Measurements from ENCODE around the gene ITGAL. TPM values are rescaled to one million over a fixed set of nuclear protein-coding genes. Genes with fewer than 3 reads are reported as not detected.
A peak's percentile ranks its signal among the peaks of the same experiment; 100 is the strongest.

The ITGAL gene
- polyA plus RNA-seq, 1 donor (not counting 4 experiments of a cell fraction or from before 2014, with no cell fraction given), result not detected

DNA sequence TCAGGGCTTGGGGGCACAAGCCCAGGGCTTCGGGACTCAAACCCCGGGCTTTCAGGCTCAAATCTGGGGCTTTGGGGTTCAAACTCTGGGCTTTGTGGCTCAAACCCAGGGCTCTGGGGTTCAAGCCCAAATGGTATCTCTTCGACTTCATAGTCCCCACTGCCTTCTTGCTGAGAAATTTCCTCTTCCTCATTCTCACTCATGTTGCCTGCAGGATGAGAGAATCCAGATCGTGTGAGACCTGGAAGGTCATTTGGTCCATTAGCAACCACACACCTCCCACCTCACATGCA lies 53.2 kb downstream of the ITGAL start:
- Histone ChIP-seq H3K4me3 (ENCODE audit: control insufficient read depth in 2 of 3, extremely low read depth in 1 of 3, insufficient read depth in 2 of 3, low read depth in 1 of 3, low read length in 3 of 3) (peak overlapping the region; percentile 63 to 84 (median 76)), H3K27ac (ENCODE audit: control insufficient read depth, insufficient read depth, low read length) (no peak overlapping the region), H3K4me2 (ENCODE audit: control insufficient read depth, extremely low read depth, insufficient read depth, low read depth, low read length) (peak overlapping the region; percentile 70), H3K36me3 (ENCODE audit: control insufficient read depth in 2 of 2, extremely low read depth in 1 of 2, insufficient read depth in 2 of 2, low read length in 2 of 2) (no peaks in the 10 kb centered on the region), H3K9ac (ENCODE audit: control insufficient read depth, extremely low read depth, insufficient read depth, low read length) (peak overlapping the region; percentile 61), H3K79me2 (ENCODE audit: control insufficient read depth, insufficient read depth, low read length) (no peaks in the 10 kb centered on the region), H2AFZ (ENCODE audit: control insufficient read depth, low read length) (no peak overlapping the region), H4K20me1 (ENCODE audit: control insufficient read depth, extremely low read depth, insufficient read depth, low read length) (no peaks in the 10 kb centered on the region), H3K9me1 (ENCODE audit: control insufficient read depth, extremely low read depth, insufficient read depth, low read length) (no peaks in the 10 kb centered on the region), H3K27me3 (ENCODE audit: control insufficient read depth, extremely low read depth, insufficient read depth, low read length) (no peaks in the 10 kb centered on the region), H3K4me1 (ENCODE audit: control insufficient read depth, extremely low read depth, insufficient read depth, low read length) (peaks cover 20% of the 10 kb centered on the region), H3K9me3 (ENCODE audit: control insufficient read depth, low read depth, low read length) (no peaks in the 10 kb centered on the region)
- TF ChIP-seq, protein P1, sequence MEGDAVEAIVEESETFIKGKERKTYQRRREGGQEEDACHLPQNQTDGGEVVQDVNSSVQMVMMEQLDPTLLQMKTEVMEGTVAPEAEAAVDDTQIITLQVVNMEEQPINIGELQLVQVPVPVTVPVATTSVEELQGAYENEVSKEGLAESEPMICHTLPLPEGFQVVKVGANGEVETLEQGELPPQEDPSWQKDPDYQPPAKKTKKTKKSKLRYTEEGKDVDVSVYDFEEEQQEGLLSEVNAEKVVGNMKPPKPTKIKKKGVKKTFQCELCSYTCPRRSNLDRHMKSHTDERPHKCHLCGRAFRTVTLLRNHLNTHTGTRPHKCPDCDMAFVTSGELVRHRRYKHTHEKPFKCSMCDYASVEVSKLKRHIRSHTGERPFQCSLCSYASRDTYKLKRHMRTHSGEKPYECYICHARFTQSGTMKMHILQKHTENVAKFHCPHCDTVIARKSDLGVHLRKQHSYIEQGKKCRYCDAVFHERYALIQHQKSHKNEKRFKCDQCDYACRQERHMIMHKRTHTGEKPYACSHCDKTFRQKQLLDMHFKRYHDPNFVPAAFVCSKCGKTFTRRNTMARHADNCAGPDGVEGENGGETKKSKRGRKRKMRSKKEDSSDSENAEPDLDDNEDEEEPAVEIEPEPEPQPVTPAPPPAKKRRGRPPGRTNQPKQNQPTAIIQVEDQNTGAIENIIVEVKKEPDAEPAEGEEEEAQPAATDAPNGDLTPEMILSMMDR (optimal IDR thresholded peaks at IDR 0.05 in 1 of 3, IDR thresholded peaks at IDR 0.05 in 1 of 3, conservative IDR thresholded peaks at IDR 0.05 in 1 of 3; ENCODE audit: extremely low read depth in 1 of 3, insufficient read depth in 2 of 3, low read length in 3 of 3), result no peak
- TF ChIP-seq EZH2 (IDR thresholded peaks at IDR 0.05; ENCODE audit: low read length), result no peak
- DNase-seq (ENCODE audit: low read depth, low spot score) (no peak), FAIRE-seq (no peak)
- dilution Hi-C loops (cut with MboI; ENCODE audit: extremely low pct_ligation_motif_present, low sequenced_read_pairs), result no loop called here

DNA sequence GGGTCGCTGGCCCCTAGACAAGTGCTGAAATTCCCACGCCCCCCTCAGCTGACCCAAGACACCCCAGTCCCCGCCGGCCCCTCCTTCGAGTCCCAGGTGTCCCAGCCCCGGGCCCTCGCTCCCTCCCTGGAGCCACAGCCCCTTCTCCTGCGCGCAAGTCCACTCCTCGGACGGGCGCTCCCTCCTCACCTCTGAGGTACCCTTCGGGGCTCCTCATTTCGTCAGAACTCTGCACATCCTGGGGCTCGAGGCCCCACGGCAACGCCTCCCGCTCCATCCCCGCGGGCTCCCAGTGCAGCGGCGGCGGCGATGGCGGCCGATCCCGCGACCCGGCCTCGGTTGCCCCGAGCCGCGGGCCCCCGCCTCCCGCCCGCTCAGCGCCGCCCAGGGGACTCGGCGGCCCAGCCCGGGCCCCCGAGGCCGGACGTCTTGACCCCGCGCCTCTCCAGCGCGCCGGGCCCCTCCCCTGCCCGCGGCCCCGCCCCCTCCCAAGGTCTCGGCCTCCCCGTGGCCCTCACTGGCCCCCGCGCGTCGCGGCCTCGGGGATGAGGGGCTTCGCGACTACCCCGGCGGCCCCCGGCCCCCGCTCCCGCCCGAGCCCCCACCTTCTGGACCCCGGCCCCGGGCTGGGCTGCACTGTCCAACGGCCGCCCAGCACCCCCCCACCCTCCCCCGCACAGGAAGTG lies 53.7 kb downstream of the ITGAL start, which contains the start of gene ZNF768:
ZNF768 (minus strand) TSS at position 430 of the 686 bp plus-strand sequence; CDS start at position 277, 153 bp downstream.
- FAIRE-seq (no peak), DNase-seq (ENCODE audit: low read depth, low spot score) (no peak)
- no peaks in the 10 kb centered on the region for H3K27me3 ChIP-seq (ENCODE audit: control insufficient read depth, extremely low read depth, insufficient read depth, low read length)
- TF ChIP-seq, protein P1 (optimal IDR thresholded peaks at IDR 0.05 in 1 of 3, IDR thresholded peaks at IDR 0.05 in 1 of 3, conservative IDR thresholded peaks at IDR 0.05 in 1 of 3; ENCODE audit: extremely low read depth in 1 of 3, insufficient read depth in 2 of 3, low read length in 3 of 3), result no peak
- no peak for TF ChIP-seq EZH2 (IDR thresholded peaks at IDR 0.05; ENCODE audit: low read length)
- peak within 1 kb of the TSS; percentile 93 for H3K9ac ChIP-seq (ENCODE audit: control insufficient read depth, extremely low read depth, insufficient read depth, low read length)
- H3K4me3 ChIP-seq (ENCODE audit: control insufficient read depth in 2 of 3, extremely low read depth in 1 of 3, insufficient read depth in 2 of 3, low read depth in 1 of 3, low read length in 3 of 3), result peak within 1 kb of the TSS; percentile 63 to 84 (median 76)
- dilution Hi-C loops (cut with MboI; ENCODE audit: extremely low pct_ligation_motif_present, low sequenced_read_pairs), result no loop called here
- no peaks in the 10 kb centered on the region for H3K36me3 ChIP-seq (ENCODE audit: control insufficient read depth in 2 of 2, extremely low read depth in 1 of 2, insufficient read depth in 2 of 2, low read length in 2 of 2)
- H3K27ac ChIP-seq (ENCODE audit: control insufficient read depth, insufficient read depth, low read length), result peak within 1 kb of the TSS; percentile 91
- H3K9me3 ChIP-seq (ENCODE audit: control insufficient read depth, low read depth, low read length), result no peaks in the 10 kb centered on the region
- H2AFZ ChIP-seq (ENCODE audit: control insufficient read depth, low read length), result peak within 1 kb of the TSS; percentile 77
- no peaks in the 10 kb centered on the region for H3K9me1 ChIP-seq (ENCODE audit: control insufficient read depth, extremely low read depth, insufficient read depth, low read length)
- peaks cover 20% of the 10 kb centered on the region for H3K4me1 ChIP-seq (ENCODE audit: control insufficient read depth, extremely low read depth, insufficient read depth, low read length)
- no peaks in the 10 kb centered on the region for H4K20me1 ChIP-seq (ENCODE audit: control insufficient read depth, extremely low read depth, insufficient read depth, low read length)
- no peaks in the 10 kb centered on the region for H3K79me2 ChIP-seq (ENCODE audit: control insufficient read depth, insufficient read depth, low read length)
- peak within 1 kb of the TSS; percentile 96 for H3K4me2 ChIP-seq (ENCODE audit: control insufficient read depth, extremely low read depth, insufficient read depth, low read depth, low read length)

All from keratinocyte (primary cell).